ENCODE measurements around the gene CLASP1.

The CLASP1 gene

DNA sequence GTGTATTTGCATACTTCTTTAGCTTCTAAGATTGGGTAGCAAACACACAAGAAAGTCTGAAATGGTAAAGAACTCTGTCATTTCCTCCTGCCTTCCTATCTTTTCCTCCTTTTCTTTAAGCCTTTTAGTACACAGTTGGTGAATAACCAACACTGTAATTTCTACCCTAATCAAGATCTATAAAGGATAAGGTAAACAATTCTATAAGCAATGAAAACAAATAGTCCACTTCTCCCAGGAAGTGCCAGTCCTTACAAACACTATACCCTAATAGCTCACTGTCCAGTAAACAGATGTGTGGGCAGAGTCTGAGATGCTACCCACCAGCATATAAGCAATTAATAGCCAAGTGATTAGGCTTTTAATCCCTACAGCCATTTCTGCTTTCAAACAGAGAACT, 283.2 kb downstream of the CLASP1 start:
- TF ChIP-seq ISL1 (CRISPR knock-in tag; IDR thresholded peaks at IDR 0.05), result no peak
- no peak for TF ChIP-seq RARB (CRISPR knock-in tag; IDR thresholded peaks at IDR 0.05)
- TF ChIP-seq TSHZ2 (CRISPR knock-in tag; IDR thresholded peaks at IDR 0.05), result no peak
- TF ChIP-seq ZNF565 (CRISPR knock-in tag; conservative IDR thresholded peaks at IDR 0.05; ENCODE audit: low read depth), result no peak
- TF ChIP-seq, protein P1, sequence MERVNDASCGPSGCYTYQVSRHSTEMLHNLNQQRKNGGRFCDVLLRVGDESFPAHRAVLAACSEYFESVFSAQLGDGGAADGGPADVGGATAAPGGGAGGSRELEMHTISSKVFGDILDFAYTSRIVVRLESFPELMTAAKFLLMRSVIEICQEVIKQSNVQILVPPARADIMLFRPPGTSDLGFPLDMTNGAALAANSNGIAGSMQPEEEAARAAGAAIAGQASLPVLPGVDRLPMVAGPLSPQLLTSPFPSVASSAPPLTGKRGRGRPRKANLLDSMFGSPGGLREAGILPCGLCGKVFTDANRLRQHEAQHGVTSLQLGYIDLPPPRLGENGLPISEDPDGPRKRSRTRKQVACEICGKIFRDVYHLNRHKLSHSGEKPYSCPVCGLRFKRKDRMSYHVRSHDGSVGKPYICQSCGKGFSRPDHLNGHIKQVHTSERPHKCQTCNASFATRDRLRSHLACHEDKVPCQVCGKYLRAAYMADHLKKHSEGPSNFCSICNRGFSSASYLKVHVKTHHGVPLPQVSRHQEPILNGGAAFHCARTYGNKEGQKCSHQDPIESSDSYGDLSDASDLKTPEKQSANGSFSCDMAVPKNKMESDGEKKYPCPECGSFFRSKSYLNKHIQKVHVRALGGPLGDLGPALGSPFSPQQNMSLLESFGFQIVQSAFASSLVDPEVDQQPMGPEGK (CRISPR knock-in tag; IDR thresholded peaks at IDR 0.05; ENCODE audit: borderline replicate concordance), result no peak
- TF ChIP-seq PPARA (CRISPR knock-in tag; IDR thresholded peaks at IDR 0.05; ENCODE audit: borderline replicate concordance), result no peak
- no peak for TF ChIP-seq ZNF8 (CRISPR knock-in tag; IDR thresholded peaks at IDR 0.05)
- no peak for TF ChIP-seq ZFP30 (CRISPR knock-in tag; IDR thresholded peaks at IDR 0.05)
- TF ChIP-seq CSDC2 (CRISPR knock-in tag; IDR thresholded peaks at IDR 0.05), result no peak
- TF ChIP-seq ZC3H10 (CRISPR knock-in tag; IDR thresholded peaks at IDR 0.05), result no peak
- TF ChIP-seq CSRNP3 (CRISPR knock-in tag; IDR thresholded peaks at IDR 0.05), result no peak
- ATAC-seq, result no peak

- TF ChIP-seq RARB (CRISPR knock-in tag; IDR thresholded peaks at IDR 0.05) (no peak), SNAI2 (CRISPR knock-in tag; IDR thresholded peaks at IDR 0.05) (no peak), ZNF565 (CRISPR knock-in tag; conservative IDR thresholded peaks at IDR 0.05; ENCODE audit: low read depth) (no peak), TOX (CRISPR knock-in tag; IDR thresholded peaks at IDR 0.05; ENCODE audit: borderline replicate concordance) (no peak), ISL1 (CRISPR knock-in tag; IDR thresholded peaks at IDR 0.05) (no peak), ESRRG (CRISPR knock-in tag; IDR thresholded peaks at IDR 0.05) (no peak), CREB5 (CRISPR knock-in tag; IDR thresholded peaks at IDR 0.05; ENCODE audit: low read depth) (no peak), GLIS3 (CRISPR knock-in tag; IDR thresholded peaks at IDR 0.05) (no peak), OSR1 (CRISPR knock-in tag; IDR thresholded peaks at IDR 0.05) (no peak)
- TF ChIP-seq, protein P1 (CRISPR knock-in tag; IDR thresholded peaks at IDR 0.05; ENCODE audit: borderline replicate concordance), result no peak
- no peak for ATAC-seq
Observed at GRCh38 chr2:121365061-121365460, 284.2 kb downstream of the CLASP1 start.

- no peak for TF ChIP-seq ZFP30 (CRISPR knock-in tag; IDR thresholded peaks at IDR 0.05)
- TF ChIP-seq ARNTL (CRISPR knock-in tag; IDR thresholded peaks at IDR 0.05; ENCODE audit: borderline replicate concordance, low read depth), result no peak
- TF ChIP-seq ISL1 (CRISPR knock-in tag; IDR thresholded peaks at IDR 0.05), result no peak
- no peak for TF ChIP-seq ZC3H10 (CRISPR knock-in tag; IDR thresholded peaks at IDR 0.05)
- no peak for TF ChIP-seq ZNF565 (CRISPR knock-in tag; conservative IDR thresholded peaks at IDR 0.05; ENCODE audit: low read depth)
- TF ChIP-seq, protein P1 (CRISPR knock-in tag; IDR thresholded peaks at IDR 0.05; ENCODE audit: borderline replicate concordance), result no peak
- no peak for TF ChIP-seq SNAI2 (CRISPR knock-in tag; IDR thresholded peaks at IDR 0.05)
- TF ChIP-seq CSRNP3 (CRISPR knock-in tag; IDR thresholded peaks at IDR 0.05), result no peak
- TF ChIP-seq ZFP3 (CRISPR knock-in tag; IDR thresholded peaks at IDR 0.05), result no peak
- no peak for TF ChIP-seq PPARA (CRISPR knock-in tag; IDR thresholded peaks at IDR 0.05; ENCODE audit: borderline replicate concordance)
- no peak for TF ChIP-seq OSR1 (CRISPR knock-in tag; IDR thresholded peaks at IDR 0.05)
- TF ChIP-seq ZNF8 (CRISPR knock-in tag; IDR thresholded peaks at IDR 0.05), result no peak
- no peak for TF ChIP-seq BACH2 (CRISPR knock-in tag; IDR thresholded peaks at IDR 0.05; ENCODE audit: borderline replicate concordance)
- peak; percentile 48; the same call in 2 of the 3 replicates for ATAC-seq
Observed at GRCh38 chr2:121363632-121364420, 285.4 kb downstream of the CLASP1 start.

Measured in SK-N-SH treated with all-trans-retinoic acid at 6 μM for 48 hours (cell line).